ENCODE data around the gene OAS3.

- no peak for TF ChIP-seq CSDC2 (CRISPR knock-in tag; IDR thresholded peaks at IDR 0.05)
- TF ChIP-seq CREB5 (CRISPR knock-in tag; IDR thresholded peaks at IDR 0.05; ENCODE audit: low read depth): no peak
- no peak for TF ChIP-seq ARNTL (CRISPR knock-in tag; IDR thresholded peaks at IDR 0.05; ENCODE audit: borderline replicate concordance, low read depth)
- TF ChIP-seq ZFP30 (CRISPR knock-in tag; IDR thresholded peaks at IDR 0.05): no peak
- TF ChIP-seq SNAI2 (CRISPR knock-in tag; IDR thresholded peaks at IDR 0.05): no peak
- TF ChIP-seq, protein P1, sequence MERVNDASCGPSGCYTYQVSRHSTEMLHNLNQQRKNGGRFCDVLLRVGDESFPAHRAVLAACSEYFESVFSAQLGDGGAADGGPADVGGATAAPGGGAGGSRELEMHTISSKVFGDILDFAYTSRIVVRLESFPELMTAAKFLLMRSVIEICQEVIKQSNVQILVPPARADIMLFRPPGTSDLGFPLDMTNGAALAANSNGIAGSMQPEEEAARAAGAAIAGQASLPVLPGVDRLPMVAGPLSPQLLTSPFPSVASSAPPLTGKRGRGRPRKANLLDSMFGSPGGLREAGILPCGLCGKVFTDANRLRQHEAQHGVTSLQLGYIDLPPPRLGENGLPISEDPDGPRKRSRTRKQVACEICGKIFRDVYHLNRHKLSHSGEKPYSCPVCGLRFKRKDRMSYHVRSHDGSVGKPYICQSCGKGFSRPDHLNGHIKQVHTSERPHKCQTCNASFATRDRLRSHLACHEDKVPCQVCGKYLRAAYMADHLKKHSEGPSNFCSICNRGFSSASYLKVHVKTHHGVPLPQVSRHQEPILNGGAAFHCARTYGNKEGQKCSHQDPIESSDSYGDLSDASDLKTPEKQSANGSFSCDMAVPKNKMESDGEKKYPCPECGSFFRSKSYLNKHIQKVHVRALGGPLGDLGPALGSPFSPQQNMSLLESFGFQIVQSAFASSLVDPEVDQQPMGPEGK (CRISPR knock-in tag; IDR thresholded peaks at IDR 0.05; ENCODE audit: borderline replicate concordance): no peak
- no peak for TF ChIP-seq BACH2 (CRISPR knock-in tag; IDR thresholded peaks at IDR 0.05; ENCODE audit: borderline replicate concordance)
- no peak for TF ChIP-seq ISL1 (CRISPR knock-in tag; IDR thresholded peaks at IDR 0.05)
These were observed 9.3 kb upstream of the OAS3 start for GRCh38 chr12:112928978-112929377.

Measured in SK-N-SH treated with all-trans-retinoic acid at 6 μM for 48 hours (cell line).